K562 (cell line): Measurements from ENCODE around the gene INPP5K. TPM values are rescaled to one million over a fixed set of nuclear protein-coding genes. Genes with fewer than 3 reads are reported as not detected.
A peak's percentile ranks its signal among the peaks of the same experiment; 100 is the strongest.

Source experiments
- CCNT2 ChIP-seq: IDR thresholded peaks from 2 replicates; pipeline ENCODE4 v1.6.1; 2011; ENCODE audit warnings: borderline replicate concordance, low read depth, mild to moderate bottlenecking, moderate library complexity, mixed read lengths, low read length; ENCODE audit not compliant: insufficient read length; ENCODE audit errors: extremely low read depth
- EP400 ChIP-seq: fragments of 450-650 bp; IDR thresholded peaks from 2 replicates; pipeline ENCODE4 v1.6.1; 2017; ENCODE audit warnings: antibody characterized with exemption, mild to moderate bottlenecking, moderate library complexity
- GATA2 ChIP-seq: sonication (generic); formaldehyde crosslinking; IDR thresholded peaks from 2 replicates; pipeline ENCODE4 v1.4.0; 2020; ENCODE audit warnings: mild to moderate bottlenecking, missing genetic modification reagents
- NBN ChIP-seq: fragments of 450-650 bp; IDR thresholded peaks from 2 replicates; pipeline ENCODE4 v1.6.1; 2016; ENCODE audit warnings: low read depth, mild to moderate bottlenecking
- NFE2 ChIP-seq: IDR thresholded peaks from 2 replicates; pipeline ENCODE4 v1.6.1; 2014; ENCODE audit warnings: antibody characterized with exemption, low read depth
- NFRKB ChIP-seq: fragments of 450-650 bp; IDR thresholded peaks from 2 replicates; pipeline ENCODE4 v1.6.1; 2016; ENCODE audit warnings: low read depth
- POLR2H ChIP-seq: IDR thresholded peaks from 2 replicates; pipeline ENCODE4 v1.6.1; 2016; ENCODE audit warnings: missing genetic modification characterization, low read depth, mild to moderate bottlenecking, control low read depth, missing compliant biosample characterization, moderate library complexity
- ZKSCAN8 ChIP-seq: fragments of 200-800 bp; sonication (Bioruptor generic); IDR thresholded peaks from 2 replicates; pipeline ENCODE4 v1.6.1; 2016; ENCODE audit warnings: missing genetic modification characterization, missing compliant biosample characterization
- ZNF140 ChIP-seq: fragments of 250-450 bp; sonication (Bioruptor Pico); IDR thresholded peaks from 2 replicates; pipeline ENCODE4 v1.8.0; 2021; ENCODE audit warnings: moderate library complexity, mild to moderate bottlenecking, inconsistent platforms
- ZNF384 ChIP-seq: IDR thresholded peaks from 2 replicates; pipeline ENCODE4 v1.6.1; 2012; ENCODE audit warnings: low read depth, low read length, improper control_type of control experiment
- ZNF79 ChIP-seq: fragments of 250-450 bp; sonication (Bioruptor Pico); IDR thresholded peaks from 2 replicates; pipeline ENCODE4 v1.4.0; 2020; ENCODE audit warnings: low read depth, mild to moderate bottlenecking, moderate library complexity
- polyA plus RNA-seq, 8 experiments: library from polyadenylated mRNA; depleted of rRNA in 4 of 8; stranded (reverse) in 5 of 8; unstranded in 3 of 8; fragments of >200 nt; fragmentation: Nextera tagmentation in 2 of 8; fragmentation: Illumina TruSeq in 1 of 8; extraction: Ambion mirVana in 2 of 8; extraction: Trizol in 1 of 8; gene quantifications; 2 replicates each; pipeline versions ENCODE4 v1.2.1 to v1.2.3, GENCODE V29; 2011 to 2014; ENCODE audit warnings: inconsistent platforms in 1 of 8, missing spikeins in 1 of 8
- total RNA-seq, 7 experiments: library from RNA; depleted of rRNA in 6 of 7; stranded (reverse); fragments of >200 nt in 6 of 7; fragmentation: Illumina TruSeq in 2 of 7; extraction: Trizol in 2 of 7; gene quantifications; 2 replicates each; pipeline versions ENCODE4 v1.2.1 to v1.2.3, GENCODE V29; 2011 to 2021; ENCODE audit warnings: low replicate concordance in 1 of 7
- TF ChIP-seq, protein P1 (sequence below): fragments of 250-450 bp; sonication (Bioruptor Pico); IDR thresholded peaks from 2 replicates; pipeline ENCODE4 v1.4.0; 2020; ENCODE audit warnings: mild to moderate bottlenecking, moderate library complexity
- TF ChIP-seq, protein P2 (sequence below): fragments of 200-800 bp; sonication (Bioruptor generic); IDR thresholded peaks from 2 replicates; pipeline ENCODE4 v1.6.1; 2016; ENCODE audit warnings: missing genetic modification characterization, missing compliant biosample characterization
- TF ChIP-seq, protein P3 (sequence below): sonication (generic); formaldehyde crosslinking; IDR thresholded peaks from 2 replicates; pipeline ENCODE4 v1.8.0; 2023; ENCODE audit warnings: mild to moderate bottlenecking, missing genetic modification reagents
- TF ChIP-seq, protein P4 (sequence below): sonication (generic); formaldehyde crosslinking; IDR thresholded peaks from 2 replicates; pipeline ENCODE4 v1.8.1; 2023; ENCODE audit warnings: mild to moderate bottlenecking, missing genetic modification reagents

Gene INPP5K
- total and polyA plus RNA-seq, 9 of the 15 experiments (the other 6 are each of a cell fraction or from before 2014, with no cell fraction given), result 0.63 to 15.1 (median 10.1) TPM

DNA sequence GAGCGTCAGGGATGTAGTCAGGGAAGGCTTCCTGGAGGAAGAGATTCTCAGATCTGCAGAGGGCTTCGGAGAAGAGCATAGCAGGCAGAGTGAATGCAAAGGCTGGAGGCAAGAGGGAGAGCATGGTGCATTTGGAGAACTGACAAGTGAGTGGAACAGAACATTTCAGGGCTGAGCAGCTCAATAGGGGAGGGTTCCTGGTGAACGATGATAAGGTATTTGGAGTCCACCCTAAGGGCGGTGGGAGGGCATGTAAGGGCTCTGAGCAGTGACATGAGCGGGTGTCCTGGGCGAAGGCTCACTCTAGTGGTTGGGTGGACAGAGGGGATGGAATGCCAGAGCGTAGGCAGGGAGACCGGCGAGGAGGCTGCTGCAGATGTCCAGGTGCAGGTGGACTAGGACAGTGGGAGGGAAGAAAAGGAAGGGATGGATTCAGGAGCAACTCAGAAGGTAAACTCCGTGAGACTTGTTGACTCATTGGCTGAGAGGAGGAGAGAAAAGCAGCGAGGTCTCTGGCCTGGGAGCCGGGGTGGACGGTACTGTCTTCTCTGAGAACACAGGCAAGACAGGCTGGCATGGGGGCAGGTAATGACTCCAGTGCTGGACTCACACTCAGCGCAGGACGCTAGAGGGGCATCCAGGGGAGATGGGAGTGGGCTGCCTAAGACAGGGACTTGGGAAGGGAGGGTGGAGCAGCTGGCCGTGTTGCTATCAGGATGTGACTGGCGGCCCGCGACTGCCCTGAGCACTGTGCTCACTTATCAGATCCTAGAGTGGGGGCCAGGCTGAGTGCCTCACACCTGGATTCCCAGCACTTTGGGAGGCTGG, 47.6 kb upstream of the INPP5K start (continued):
- TF ChIP-seq, protein P1, sequence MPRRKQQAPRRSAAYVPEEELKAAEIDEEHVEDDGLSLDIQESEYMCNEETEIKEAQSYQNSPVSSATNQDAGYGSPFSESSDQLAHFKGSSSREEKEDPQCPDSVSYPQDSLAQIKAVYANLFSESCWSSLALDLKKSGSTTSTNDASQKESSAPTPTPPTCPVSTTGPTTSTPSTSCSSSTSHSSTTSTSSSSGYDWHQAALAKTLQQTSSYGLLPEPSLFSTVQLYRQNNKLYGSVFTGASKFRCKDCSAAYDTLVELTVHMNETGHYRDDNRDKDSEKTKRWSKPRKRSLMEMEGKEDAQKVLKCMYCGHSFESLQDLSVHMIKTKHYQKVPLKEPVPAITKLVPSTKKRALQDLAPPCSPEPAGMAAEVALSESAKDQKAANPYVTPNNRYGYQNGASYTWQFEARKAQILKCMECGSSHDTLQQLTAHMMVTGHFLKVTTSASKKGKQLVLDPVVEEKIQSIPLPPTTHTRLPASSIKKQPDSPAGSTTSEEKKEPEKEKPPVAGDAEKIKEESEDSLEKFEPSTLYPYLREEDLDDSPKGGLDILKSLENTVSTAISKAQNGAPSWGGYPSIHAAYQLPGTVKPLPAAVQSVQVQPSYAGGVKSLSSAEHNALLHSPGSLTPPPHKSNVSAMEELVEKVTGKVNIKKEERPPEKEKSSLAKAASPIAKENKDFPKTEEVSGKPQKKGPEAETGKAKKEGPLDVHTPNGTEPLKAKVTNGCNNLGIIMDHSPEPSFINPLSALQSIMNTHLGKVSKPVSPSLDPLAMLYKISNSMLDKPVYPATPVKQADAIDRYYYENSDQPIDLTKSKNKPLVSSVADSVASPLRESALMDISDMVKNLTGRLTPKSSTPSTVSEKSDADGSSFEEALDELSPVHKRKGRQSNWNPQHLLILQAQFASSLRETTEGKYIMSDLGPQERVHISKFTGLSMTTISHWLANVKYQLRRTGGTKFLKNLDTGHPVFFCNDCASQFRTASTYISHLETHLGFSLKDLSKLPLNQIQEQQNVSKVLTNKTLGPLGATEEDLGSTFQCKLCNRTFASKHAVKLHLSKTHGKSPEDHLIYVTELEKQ (CRISPR knock-in tag), result no peak
- TF ChIP-seq NBN (peak; percentile 62), EP400 (peak; percentile 21; the same call in 1 of the 2 replicates), ZKSCAN8 (no peak), ZNF79 (CRISPR knock-in tag) (no peak), NFRKB (no peak), ZNF140 (no peak), POLR2H (tag) (no peak), GATA2 (CRISPR knock-in tag) (0 out of 2 replicates have a peak, but pooled peaks have one; percentile 13), CCNT2 (no peak), ZNF384 (no peak), NFE2 (0 out of 2 replicates have a peak, but pooled peaks have one; percentile 1)
- TF ChIP-seq, protein P2, sequence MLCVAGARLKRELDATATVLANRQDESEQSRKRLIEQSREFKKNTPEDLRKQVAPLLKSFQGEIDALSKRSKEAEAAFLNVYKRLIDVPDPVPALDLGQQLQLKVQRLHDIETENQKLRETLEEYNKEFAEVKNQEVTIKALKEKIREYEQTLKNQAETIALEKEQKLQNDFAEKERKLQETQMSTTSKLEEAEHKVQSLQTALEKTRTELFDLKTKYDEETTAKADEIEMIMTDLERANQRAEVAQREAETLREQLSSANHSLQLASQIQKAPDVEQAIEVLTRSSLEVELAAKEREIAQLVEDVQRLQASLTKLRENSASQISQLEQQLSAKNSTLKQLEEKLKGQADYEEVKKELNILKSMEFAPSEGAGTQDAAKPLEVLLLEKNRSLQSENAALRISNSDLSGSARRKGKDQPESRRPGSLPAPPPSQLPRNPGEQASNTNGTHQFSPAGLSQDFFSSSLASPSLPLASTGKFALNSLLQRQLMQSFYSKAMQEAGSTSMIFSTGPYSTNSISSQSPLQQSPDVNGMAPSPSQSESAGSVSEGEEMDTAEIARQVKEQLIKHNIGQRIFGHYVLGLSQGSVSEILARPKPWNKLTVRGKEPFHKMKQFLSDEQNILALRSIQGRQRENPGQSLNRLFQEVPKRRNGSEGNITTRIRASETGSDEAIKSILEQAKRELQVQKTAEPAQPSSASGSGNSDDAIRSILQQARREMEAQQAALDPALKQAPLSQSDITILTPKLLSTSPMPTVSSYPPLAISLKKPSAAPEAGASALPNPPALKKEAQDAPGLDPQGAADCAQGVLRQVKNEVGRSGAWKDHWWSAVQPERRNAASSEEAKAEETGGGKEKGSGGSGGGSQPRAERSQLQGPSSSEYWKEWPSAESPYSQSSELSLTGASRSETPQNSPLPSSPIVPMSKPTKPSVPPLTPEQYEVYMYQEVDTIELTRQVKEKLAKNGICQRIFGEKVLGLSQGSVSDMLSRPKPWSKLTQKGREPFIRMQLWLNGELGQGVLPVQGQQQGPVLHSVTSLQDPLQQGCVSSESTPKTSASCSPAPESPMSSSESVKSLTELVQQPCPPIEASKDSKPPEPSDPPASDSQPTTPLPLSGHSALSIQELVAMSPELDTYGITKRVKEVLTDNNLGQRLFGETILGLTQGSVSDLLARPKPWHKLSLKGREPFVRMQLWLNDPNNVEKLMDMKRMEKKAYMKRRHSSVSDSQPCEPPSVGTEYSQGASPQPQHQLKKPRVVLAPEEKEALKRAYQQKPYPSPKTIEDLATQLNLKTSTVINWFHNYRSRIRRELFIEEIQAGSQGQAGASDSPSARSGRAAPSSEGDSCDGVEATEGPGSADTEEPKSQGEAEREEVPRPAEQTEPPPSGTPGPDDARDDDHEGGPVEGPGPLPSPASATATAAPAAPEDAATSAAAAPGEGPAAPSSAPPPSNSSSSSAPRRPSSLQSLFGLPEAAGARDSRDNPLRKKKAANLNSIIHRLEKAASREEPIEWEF, result no peak
- TF ChIP-seq, protein P3, sequence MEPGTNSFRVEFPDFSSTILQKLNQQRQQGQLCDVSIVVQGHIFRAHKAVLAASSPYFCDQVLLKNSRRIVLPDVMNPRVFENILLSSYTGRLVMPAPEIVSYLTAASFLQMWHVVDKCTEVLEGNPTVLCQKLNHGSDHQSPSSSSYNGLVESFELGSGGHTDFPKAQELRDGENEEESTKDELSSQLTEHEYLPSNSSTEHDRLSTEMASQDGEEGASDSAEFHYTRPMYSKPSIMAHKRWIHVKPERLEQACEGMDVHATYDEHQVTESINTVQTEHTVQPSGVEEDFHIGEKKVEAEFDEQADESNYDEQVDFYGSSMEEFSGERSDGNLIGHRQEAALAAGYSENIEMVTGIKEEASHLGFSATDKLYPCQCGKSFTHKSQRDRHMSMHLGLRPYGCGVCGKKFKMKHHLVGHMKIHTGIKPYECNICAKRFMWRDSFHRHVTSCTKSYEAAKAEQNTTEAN (CRISPR knock-in tag), result no peak
- TF ChIP-seq, protein P4, sequence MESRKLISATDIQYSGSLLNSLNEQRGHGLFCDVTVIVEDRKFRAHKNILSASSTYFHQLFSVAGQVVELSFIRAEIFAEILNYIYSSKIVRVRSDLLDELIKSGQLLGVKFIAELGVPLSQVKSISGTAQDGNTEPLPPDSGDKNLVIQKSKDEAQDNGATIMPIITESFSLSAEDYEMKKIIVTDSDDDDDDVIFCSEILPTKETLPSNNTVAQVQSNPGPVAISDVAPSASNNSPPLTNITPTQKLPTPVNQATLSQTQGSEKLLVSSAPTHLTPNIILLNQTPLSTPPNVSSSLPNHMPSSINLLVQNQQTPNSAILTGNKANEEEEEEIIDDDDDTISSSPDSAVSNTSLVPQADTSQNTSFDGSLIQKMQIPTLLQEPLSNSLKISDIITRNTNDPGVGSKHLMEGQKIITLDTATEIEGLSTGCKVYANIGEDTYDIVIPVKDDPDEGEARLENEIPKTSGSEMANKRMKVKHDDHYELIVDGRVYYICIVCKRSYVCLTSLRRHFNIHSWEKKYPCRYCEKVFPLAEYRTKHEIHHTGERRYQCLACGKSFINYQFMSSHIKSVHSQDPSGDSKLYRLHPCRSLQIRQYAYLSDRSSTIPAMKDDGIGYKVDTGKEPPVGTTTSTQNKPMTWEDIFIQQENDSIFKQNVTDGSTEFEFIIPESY (CRISPR knock-in tag), result 0 out of 2 replicates have a peak, but pooled peaks have one; percentile 34
